Measurements from ENCODE around the gene RAB19.

DNA sequence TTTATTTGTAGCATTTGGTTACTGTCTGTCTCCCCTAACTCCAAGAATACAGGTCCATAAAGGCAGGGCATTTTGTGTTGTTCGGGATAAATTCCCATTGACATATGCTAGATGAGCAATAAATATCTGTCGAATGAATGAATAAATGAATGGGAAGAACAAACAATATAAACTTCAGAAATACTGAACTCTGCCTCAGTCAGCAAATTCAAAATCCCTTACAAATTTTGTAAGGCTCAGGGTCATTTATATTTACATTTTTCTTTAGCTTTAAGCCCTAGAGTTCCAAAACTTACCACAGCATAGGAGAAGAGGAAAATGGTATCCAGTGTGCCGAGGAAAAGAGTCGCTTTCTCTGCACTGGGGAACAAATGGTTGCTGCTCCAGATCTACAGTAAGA is 34.6 kb upstream of the RAB19 start:
- TF ChIP-seq, protein P1, sequence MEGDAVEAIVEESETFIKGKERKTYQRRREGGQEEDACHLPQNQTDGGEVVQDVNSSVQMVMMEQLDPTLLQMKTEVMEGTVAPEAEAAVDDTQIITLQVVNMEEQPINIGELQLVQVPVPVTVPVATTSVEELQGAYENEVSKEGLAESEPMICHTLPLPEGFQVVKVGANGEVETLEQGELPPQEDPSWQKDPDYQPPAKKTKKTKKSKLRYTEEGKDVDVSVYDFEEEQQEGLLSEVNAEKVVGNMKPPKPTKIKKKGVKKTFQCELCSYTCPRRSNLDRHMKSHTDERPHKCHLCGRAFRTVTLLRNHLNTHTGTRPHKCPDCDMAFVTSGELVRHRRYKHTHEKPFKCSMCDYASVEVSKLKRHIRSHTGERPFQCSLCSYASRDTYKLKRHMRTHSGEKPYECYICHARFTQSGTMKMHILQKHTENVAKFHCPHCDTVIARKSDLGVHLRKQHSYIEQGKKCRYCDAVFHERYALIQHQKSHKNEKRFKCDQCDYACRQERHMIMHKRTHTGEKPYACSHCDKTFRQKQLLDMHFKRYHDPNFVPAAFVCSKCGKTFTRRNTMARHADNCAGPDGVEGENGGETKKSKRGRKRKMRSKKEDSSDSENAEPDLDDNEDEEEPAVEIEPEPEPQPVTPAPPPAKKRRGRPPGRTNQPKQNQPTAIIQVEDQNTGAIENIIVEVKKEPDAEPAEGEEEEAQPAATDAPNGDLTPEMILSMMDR (IDR thresholded peaks at IDR 0.05): no peak
- no peak for TF ChIP-seq POLR2A (IDR thresholded peaks at IDR 0.05)

Measured in Peyer's patch (tissue), 4 donors.